ENCODE data around the gene LRRC37A3.
A peak's percentile ranks its signal among the peaks of the same experiment; 100 is the strongest.
"Not testable (repeated sequence)": the region's sequence is repeated elsewhere in the genome, so short reads cannot be mapped to it uniquely, and the experiment has no call there.

LRRC37A3 gene

GRCh38 chr17:64925244-64925643 is 6.0 kb upstream of the LRRC37A3 start:
- not testable (repeated sequence) for DNase-seq

GRCh38 chr17:64923051-64923568 is 3.8 kb upstream of the LRRC37A3 start:
- peak; percentile 48 for DNase-seq

GRCh38 chr17:64920419-64921172 is 1.3 kb upstream of the LRRC37A3 start:
- no peak for DNase-seq

- DNase-seq, result no peak
Observed at GRCh38 chr17:64920026-64920418, 744 bp upstream of the LRRC37A3 start.

GRCh38 chr17:64918842-64919288 is 413 bp downstream of the LRRC37A3 start:
- peak; percentile 88 for DNase-seq

DNA sequence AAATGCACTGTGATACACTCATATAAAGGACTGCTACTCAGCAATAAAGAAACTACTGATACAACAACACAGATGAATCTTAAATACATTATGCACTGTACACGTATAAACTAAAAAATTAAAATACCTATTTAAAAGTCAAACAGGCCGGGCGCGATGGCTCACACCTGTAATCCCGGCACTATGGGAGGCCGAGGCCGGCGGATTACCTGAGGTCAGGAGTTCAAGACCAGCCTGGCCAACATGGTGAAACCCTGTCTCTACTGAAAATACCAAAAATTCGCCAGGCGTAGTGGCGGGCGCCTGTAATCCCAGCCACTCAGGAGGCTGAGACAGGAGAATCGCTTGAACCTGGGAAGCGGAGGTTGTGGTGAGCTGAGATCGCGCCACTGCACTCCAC is 1.7 kb downstream of the LRRC37A3 start:
- not testable (repeated sequence) for DNase-seq

- DNase-seq, result not testable (repeated sequence)
Observed at GRCh38 chr17:64915244-64915643, 4.0 kb downstream of the LRRC37A3 start.

- DNase-seq, result not testable (repeated sequence)
Observed at GRCh38 chr17:64910191-64910514, 9.1 kb downstream of the LRRC37A3 start.

- not testable (repeated sequence) for DNase-seq
Observed at GRCh38 chr17:64909511-64910190, 9.6 kb downstream of the LRRC37A3 start.

DNA sequence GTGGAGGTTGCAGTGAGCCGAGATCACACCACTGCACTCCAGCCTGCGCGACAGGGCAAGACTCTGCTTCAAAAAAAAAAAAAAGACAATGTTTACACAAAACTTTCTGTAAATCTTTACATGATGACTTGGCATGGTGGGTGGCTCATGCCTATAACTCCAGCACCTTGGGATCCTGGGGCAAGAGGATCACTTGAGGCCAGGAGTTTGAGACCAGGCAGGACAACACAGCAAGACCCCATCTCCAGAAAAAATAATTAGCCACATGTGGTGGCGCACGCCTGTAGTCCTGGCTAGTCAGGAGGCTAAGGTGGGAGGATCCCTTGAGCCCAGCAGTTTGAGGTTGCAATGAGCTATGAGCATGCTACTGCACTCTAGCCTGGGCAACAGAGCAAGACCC is 15.2 kb downstream of the LRRC37A3 start:
- not testable (repeated sequence) for DNase-seq

- not testable (repeated sequence) for DNase-seq
Observed at GRCh38 chr17:64897136-64897535, 22.1 kb downstream of the LRRC37A3 start.

- DNase-seq, result not testable (repeated sequence)
Observed at GRCh38 chr17:64874210-64874609, 45.1 kb downstream of the LRRC37A3 start.

DNA sequence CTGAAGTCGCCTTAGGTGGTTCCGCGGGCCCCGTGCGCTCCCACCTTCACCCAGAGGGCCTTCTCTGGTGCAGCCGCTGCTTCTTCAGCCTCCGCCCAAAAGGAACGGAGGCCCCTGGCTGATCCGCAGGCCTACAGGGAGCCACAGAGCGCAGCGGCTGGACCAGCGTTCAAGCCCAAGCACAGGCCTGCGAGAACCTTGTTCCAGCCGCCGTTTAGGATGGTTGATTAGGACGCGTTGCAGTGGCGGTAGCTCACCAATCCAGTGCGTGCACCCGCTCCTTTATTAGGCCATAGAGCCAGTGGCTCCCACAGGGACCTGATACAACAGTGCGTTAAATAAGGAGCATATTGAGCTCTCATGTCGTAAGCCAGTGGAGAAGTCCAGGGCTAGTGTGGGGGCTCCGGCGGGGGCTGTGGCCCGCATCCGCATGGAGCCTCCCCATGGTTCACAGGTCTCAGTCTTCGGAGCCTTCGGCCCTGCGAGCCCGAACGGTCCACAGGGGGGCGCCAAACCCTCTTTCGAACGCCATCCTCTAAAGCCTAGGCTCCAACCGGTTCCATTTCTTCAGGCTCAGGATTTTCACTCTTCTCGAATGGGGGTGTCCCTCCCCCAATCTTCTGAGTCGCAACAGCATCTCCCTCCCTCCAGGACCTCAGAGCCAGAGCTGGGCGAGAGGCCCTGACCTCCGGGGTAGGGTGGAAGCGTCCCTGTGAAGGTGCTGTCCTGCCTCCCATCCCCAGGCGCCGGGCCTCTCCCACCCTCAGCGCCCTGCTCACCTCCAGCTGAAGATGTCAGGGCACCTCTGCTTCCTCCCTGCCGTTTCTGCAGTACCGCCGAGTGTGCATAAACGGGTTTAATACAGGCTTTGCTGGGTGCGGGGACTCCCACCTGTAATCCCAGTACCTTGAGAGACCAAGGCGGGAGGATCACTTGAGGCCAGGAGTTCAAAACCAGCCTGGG is 71.5 kb downstream of the LRRC37A3 start:
- DNase-seq, result peak; percentile 72

- DNase-seq, result not testable (repeated sequence)
Observed at GRCh38 chr17:64846892-64847291, 72.4 kb downstream of the LRRC37A3 start.

DNA sequence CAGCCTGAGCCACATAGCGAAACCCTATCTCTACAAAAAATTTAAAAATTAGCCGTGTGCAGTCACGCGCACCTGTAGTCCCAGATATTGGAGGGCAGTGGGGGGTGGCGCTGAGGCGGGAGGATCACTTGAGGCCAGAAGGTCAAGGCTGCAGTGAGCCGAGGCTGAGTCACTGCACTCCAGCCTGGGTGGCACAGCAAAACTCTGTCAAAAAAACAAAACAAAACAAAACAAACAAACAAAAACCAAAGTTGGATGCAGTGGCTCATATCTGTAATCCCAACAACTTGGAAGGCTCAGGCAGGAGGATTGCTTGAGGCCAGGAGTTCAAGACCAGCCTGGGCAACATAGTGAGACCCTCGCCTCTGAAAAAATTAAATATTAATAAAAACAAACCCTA is 75.4 kb downstream of the LRRC37A3 start:
- DNase-seq, result not testable (repeated sequence)

DNA sequence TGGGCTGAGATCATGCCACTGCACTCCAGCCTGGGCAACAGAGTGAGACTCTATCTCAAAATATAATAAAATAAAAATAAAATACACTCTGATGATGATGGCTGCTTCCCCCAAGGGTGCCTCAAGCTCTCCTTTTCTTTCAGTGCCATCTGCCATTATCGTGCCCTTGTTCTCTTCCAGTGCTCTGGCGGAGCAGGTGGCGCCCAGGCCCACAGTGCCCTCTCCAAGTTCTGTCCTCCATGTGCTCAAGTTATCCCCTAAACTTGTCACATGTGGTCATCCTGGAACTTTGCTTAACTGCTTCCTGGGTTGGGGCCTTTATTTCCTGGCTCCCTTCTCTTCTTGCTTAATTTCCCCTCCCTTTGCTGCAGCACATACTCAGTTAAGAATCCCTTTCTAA is 76.4 kb downstream of the LRRC37A3 start:
- not testable (repeated sequence) for DNase-seq

GRCh38 chr17:64840960-64841359 is 78.3 kb downstream of the LRRC37A3 start:
- DNase-seq, result peak; percentile 15

DNA sequence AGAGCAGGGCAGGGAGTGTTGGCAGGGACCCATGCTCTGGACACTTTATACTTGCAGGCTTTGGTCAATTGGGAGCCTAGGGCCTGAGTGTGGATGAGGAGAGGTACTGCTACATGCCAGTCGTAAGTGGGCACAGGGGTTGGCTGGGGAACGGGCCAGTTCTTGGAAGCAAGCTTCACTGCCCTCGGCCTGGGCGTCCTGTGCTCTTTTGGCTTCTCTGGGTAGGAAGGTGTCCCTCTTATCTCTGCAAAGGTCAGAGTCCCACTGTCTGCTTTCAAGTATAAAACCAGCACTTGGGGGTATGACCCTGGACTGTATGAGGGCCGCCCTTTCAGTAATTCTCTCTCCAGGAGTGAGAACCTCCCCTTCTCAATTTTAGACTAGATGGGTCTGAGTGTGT is 80.8 kb downstream of the LRRC37A3 start:
- not testable (repeated sequence) for DNase-seq

DNA sequence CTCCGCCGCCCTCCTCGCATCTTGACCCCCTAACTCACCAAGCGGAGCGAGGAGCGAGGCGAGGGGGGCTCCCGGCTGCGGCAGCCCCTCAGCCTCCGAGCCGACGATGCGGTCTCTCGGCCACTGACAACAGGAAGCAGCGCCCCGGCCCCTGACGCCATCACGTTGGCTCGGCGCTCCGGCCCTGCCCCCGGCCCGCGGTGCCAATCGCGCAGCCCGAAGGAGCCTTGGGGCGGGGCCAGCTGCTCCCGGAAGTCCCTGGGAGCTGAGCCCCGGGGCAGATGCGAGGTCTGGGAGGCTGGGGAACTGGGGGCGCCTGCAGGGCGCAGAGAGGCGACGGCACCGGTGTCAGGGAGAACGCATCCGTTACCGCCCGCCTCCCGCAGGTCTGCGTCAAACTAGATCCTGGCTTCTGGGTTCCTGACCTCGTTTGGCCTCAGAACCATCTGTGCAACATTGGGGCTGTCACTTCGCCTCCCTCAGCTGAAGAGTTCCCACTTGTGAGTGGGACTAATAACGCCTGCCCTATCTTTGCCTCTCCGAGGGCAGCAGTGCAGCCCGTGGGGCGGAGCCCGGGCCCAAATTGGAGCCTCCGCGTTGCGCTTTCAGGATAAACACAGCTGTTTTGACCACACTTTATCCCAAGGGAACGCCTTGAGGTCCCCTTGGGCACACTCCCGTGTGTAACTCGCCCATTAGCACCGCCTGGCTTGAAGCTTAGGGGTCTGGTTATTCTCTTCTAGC is 82.1 kb downstream of the LRRC37A3 start:
- peak; percentile 86 for DNase-seq

DNA sequence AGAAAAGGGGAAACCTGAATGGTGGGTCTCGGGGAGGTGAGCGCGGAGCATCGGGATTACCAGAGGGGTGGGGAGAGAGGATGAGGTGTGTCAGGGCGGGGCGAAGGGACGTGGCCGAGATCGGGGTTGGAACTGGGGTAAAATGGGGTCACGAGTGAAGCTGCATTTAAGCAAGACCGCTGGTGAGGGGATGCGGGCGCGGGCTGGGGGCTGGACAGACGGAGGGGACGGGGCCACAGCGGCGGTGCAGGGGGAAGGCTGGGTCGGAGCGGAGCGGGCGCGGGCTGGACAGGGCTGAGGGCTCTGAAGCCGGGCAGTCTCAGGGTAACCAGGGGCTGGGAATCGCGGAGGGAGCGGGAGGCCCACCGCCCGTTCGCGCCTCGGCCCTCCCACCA is 82.7 kb downstream of the LRRC37A3 start:
- not testable (repeated sequence) for DNase-seq

DNA sequence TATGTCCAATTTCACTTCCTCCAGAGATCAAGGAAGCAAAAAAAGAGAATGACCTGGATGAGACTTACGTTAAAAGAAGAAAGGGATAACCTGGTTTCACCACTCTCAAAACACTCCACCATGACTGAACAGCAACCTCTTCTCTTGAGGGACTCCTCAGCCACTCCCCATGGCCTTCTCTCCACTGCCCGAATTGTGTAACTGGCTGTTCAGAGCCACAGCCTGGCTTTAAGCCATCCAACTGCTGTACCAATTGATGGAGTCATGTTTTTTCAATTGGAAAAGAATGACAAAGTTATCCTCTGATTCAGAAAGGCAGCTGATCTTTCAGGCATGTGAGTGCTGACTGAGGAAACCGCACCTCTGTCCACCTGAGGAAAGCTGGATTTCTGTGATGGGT is 85.2 kb downstream of the LRRC37A3 start:
- DNase-seq, result not testable (repeated sequence)

- DNase-seq, result not testable (repeated sequence)
Observed at GRCh38 chr17:64830631-64831040, 88.6 kb downstream of the LRRC37A3 start.
